Measurements from ENCODE around the gene SLC39A7. TPM values are rescaled to one million over a fixed set of nuclear protein-coding genes. Genes with fewer than 3 reads are reported as not detected.

The SLC39A7 gene
- total and polyA plus RNA-seq, 2 of the 13 experiments (the other 11 are each of a cell fraction or from before 2014, with no cell fraction given), result 142 to 229 TPM

- TF ChIP-seq PRDM10 (CRISPR knock-in tag; IDR thresholded peaks at IDR 0.05; ENCODE audit: low read depth), result no peak
- no peak for TF ChIP-seq BCLAF1 (IDR thresholded peaks at IDR 0.05)
- no peak for TF ChIP-seq ZNF775 (CRISPR knock-in tag; IDR thresholded peaks at IDR 0.05; ENCODE audit: borderline replicate concordance)
- TF ChIP-seq CREB3 (CRISPR knock-in tag; IDR thresholded peaks at IDR 0.05), result peak; percentile 94
- TF ChIP-seq ZNF597 (CRISPR knock-in tag; IDR thresholded peaks at IDR 0.05), result no peak
- TF ChIP-seq ZNF20 (CRISPR knock-in tag; IDR thresholded peaks at IDR 0.05), result no peak
- TF ChIP-seq TAF15 (IDR thresholded peaks at IDR 0.05; ENCODE audit: low read depth, low read length, poor library complexity, severe bottlenecking), result peak; percentile 24
- TF ChIP-seq FOXK1 (CRISPR knock-in tag; IDR thresholded peaks at IDR 0.05; ENCODE audit: borderline replicate concordance, low read depth), result peak; percentile 95
- peak; percentile 62; the same call in 1 of the 2 replicates for TF ChIP-seq ZBTB10 (CRISPR knock-in tag; IDR thresholded peaks at IDR 0.05; ENCODE audit: borderline replicate concordance)
- TF ChIP-seq E2F5 (CRISPR knock-in tag; conservative IDR thresholded peaks at IDR 0.05), result 0 out of 2 replicates have a peak, but pooled peaks have one; percentile 47
- peak; percentile 98 for TF ChIP-seq RBFOX2 (IDR thresholded peaks at IDR 0.05; ENCODE audit: low read depth, low read length)
- peak; percentile 66; the same call in 1 of the 2 replicates for TF ChIP-seq MXD3 (CRISPR knock-in tag; IDR thresholded peaks at IDR 0.05)
Measured at GRCh38 chr6:33200219-33201146, at the start of gene SLC39A7, which contains the start of gene RXRB (continued).
